Large intestine (tissue), 3 donors: Measurements from ENCODE around the gene EFHC2. TPM values are rescaled to one million over a fixed set of nuclear protein-coding genes. Genes with fewer than 3 reads are reported as not detected.

Experiments
- DNase-seq, 2 donors: peaks; one replicate each; pipeline versions ENCODE4 v3.0.0 to v3.0.0-alpha.2; 2013
- H3K27ac ChIP-seq: one replicate; pipeline ENCODE4 v1.5.1; 2013; ENCODE audit warnings: low read length
- H3K27me3 ChIP-seq: 2 replicates; pipeline ENCODE4 v1.6.1; 2013; ENCODE audit warnings: low read length; ENCODE audit not compliant: control insufficient read depth, insufficient read depth
- H3K36me3 ChIP-seq: 2 replicates; pipeline ENCODE4 v1.6.1; 2013; ENCODE audit warnings: low read length; ENCODE audit not compliant: control insufficient read depth, insufficient read depth
- H3K4me1 ChIP-seq: one replicate; pipeline ENCODE4 v1.6.1; 2013; ENCODE audit warnings: low read length; ENCODE audit not compliant: control insufficient read depth, insufficient read depth
- H3K4me3 ChIP-seq: one replicate; pipeline ENCODE4 v1.5.1; 2013; ENCODE audit warnings: low read length
- H3K9me3 ChIP-seq: one replicate; pipeline ENCODE4 v1.6.1; 2013; ENCODE audit warnings: mild to moderate bottlenecking, low read depth, low read length, moderate library complexity; ENCODE audit not compliant: control insufficient read depth
- WGBS: methylation state at CpG from one replicate; pipeline ENCODE4 v1.1.5; 2013; ENCODE audit warnings: low lambda C conversion rate; ENCODE audit not compliant: insufficient coverage; 5-methylcytosine and 5-hydroxymethylcytosine counted together
- polyA plus RNA-seq: library from polyadenylated mRNA; unstranded; fragments of 120-200 nt; gene quantifications from one replicate; pipeline ENCODE4 v1.2.1, GENCODE V29; 2013

EFHC2 gene
- polyA plus RNA-seq, 1 donor, result 2.2 TPM

GRCh38 chrX:44239036-44239435 is 104.4 kb downstream of the EFHC2 start:
- Histone ChIP-seq H3K27me3 (no peaks in the 10 kb centered on the region), H3K27ac (no peak overlapping the region), H3K36me3 (no peaks in the 10 kb centered on the region), H3K4me3 (no peak overlapping the region), H3K9me3 (no peaks in the 10 kb centered on the region), H3K4me1 (no peaks in the 10 kb centered on the region)
- no peak for DNase-seq

GRCh38 chrX:44235534-44235933 is 107.9 kb downstream of the EFHC2 start:
- H3K27me3 ChIP-seq, result no peaks in the 10 kb centered on the region
- no peak overlapping the region for H3K27ac ChIP-seq
- no peak overlapping the region for H3K4me3 ChIP-seq
- no peaks in the 10 kb centered on the region for H3K4me1 ChIP-seq
- H3K9me3 ChIP-seq, result no peaks in the 10 kb centered on the region
- DNase-seq, result no peak
- WGBS, result no CpG with 5 or more reads among the region's 2 CpGs
- H3K36me3 ChIP-seq, result no peaks in the 10 kb centered on the region

- Histone ChIP-seq H3K27ac (no peak overlapping the region), H3K27me3 (no peaks in the 10 kb centered on the region), H3K9me3 (no peaks in the 10 kb centered on the region), H3K4me1 (no peaks in the 10 kb centered on the region), H3K36me3 (no peaks in the 10 kb centered on the region), H3K4me3 (no peak overlapping the region)
- no peak for DNase-seq
- no CpG with 5 or more reads among the region's 2 CpGs for WGBS
Observed at GRCh38 chrX:44234541-44234940, 108.9 kb downstream of the EFHC2 start.

- H3K4me1 ChIP-seq, result no peaks in the 10 kb centered on the region
- H3K4me3 ChIP-seq, result no peak overlapping the region
- H3K36me3 ChIP-seq, result no peaks in the 10 kb centered on the region
- no peak for DNase-seq
- no peaks in the 10 kb centered on the region for H3K27me3 ChIP-seq
- H3K9me3 ChIP-seq, result no peaks in the 10 kb centered on the region
- no peak overlapping the region for H3K27ac ChIP-seq
Observed at GRCh38 chrX:44234116-44234515, 109.4 kb downstream of the EFHC2 start.

GRCh38 chrX:44232081-44232480 is 111.4 kb downstream of the EFHC2 start:
- WGBS, result 80% methylated on average over 1 of the region's 5 CpGs
- H3K27me3 ChIP-seq, result no peaks in the 10 kb centered on the region

GRCh38 chrX:44228621-44229020 is 114.9 kb downstream of the EFHC2 start:
- no CpG with 5 or more reads among the region's 4 CpGs for WGBS
- Histone ChIP-seq H3K4me1 (no peaks in the 10 kb centered on the region), H3K9me3 (no peaks in the 10 kb centered on the region), H3K4me3 (no peak overlapping the region), H3K27me3 (no peaks in the 10 kb centered on the region), H3K36me3 (no peaks in the 10 kb centered on the region), H3K27ac (no peak overlapping the region)
- DNase-seq, result no peak

More at GRCh38 chrX:44232081-44232480, 111.4 kb downstream of the EFHC2 start:
- Histone ChIP-seq H3K4me1 (no peaks in the 10 kb centered on the region), H3K4me3 (no peak overlapping the region), H3K27ac (no peak overlapping the region), H3K36me3 (no peaks in the 10 kb centered on the region), H3K9me3 (no peaks in the 10 kb centered on the region)
- DNase-seq, result no peak

- Histone ChIP-seq H3K36me3 (no peaks in the 10 kb centered on the region), H3K27me3 (no peaks in the 10 kb centered on the region), H3K4me1 (no peaks in the 10 kb centered on the region), H3K9me3 (no peaks in the 10 kb centered on the region), H3K27ac (no peak overlapping the region), H3K4me3 (no peak overlapping the region)
- DNase-seq, result no peak
- WGBS, result no CpG with 5 or more reads among the region's 5 CpGs
Observed at GRCh38 chrX:44227991-44228390, 115.5 kb downstream of the EFHC2 start.

- Histone ChIP-seq H3K9me3 (no peaks in the 10 kb centered on the region), H3K4me1 (no peaks in the 10 kb centered on the region), H3K27ac (no peak overlapping the region), H3K27me3 (no peaks in the 10 kb centered on the region), H3K36me3 (no peaks in the 10 kb centered on the region), H3K4me3 (no peak overlapping the region)
- WGBS, result no CpG with 5 or more reads among the region's 3 CpGs
- DNase-seq, result no peak
Observed at GRCh38 chrX:44225667-44226066, 117.8 kb downstream of the EFHC2 start.

- WGBS, result no CpG with 5 or more reads among the region's 2 CpGs
- no peaks in the 10 kb centered on the region for H3K27me3 ChIP-seq
- no peak overlapping the region for H3K4me3 ChIP-seq
- H3K27ac ChIP-seq, result no peak overlapping the region
- H3K4me1 ChIP-seq, result no peaks in the 10 kb centered on the region
- no peaks in the 10 kb centered on the region for H3K9me3 ChIP-seq
- H3K36me3 ChIP-seq, result no peaks in the 10 kb centered on the region
- DNase-seq, result peak in 1 of 2 donors; percentile 3
Observed at GRCh38 chrX:44224760-44225159, 118.7 kb downstream of the EFHC2 start.

GRCh38 chrX:44223150-44223549 is 120.3 kb downstream of the EFHC2 start:
- no peak overlapping the region for H3K27ac ChIP-seq
- H3K27me3 ChIP-seq, result no peaks in the 10 kb centered on the region
- no peaks in the 10 kb centered on the region for H3K36me3 ChIP-seq
- WGBS, result no CpG with 5 or more reads among the region's 2 CpGs
- no peak for DNase-seq
- no peaks in the 10 kb centered on the region for H3K4me1 ChIP-seq
- H3K9me3 ChIP-seq, result no peaks in the 10 kb centered on the region
- no peak overlapping the region for H3K4me3 ChIP-seq

GRCh38 chrX:44218465-44218864 is 125.0 kb downstream of the EFHC2 start:
- Histone ChIP-seq H3K36me3 (no peaks in the 10 kb centered on the region), H3K27ac (no peak overlapping the region), H3K27me3 (no peaks in the 10 kb centered on the region), H3K4me1 (no peaks in the 10 kb centered on the region), H3K9me3 (no peaks in the 10 kb centered on the region), H3K4me3 (no peak overlapping the region)
- no peak for DNase-seq
- no CpG with 5 or more reads among the region's 3 CpGs for WGBS
